HPDE6-E6E7 (cell line): ENCODE measurements around the gene PTH2.

Source experiments
- DNase-seq: peaks from one replicate; pipeline ENCODE4 v3.0.0; 2011; ENCODE audit warnings: missing footprints; ENCODE audit errors: extremely low spot score

Gene PTH2

DNA sequence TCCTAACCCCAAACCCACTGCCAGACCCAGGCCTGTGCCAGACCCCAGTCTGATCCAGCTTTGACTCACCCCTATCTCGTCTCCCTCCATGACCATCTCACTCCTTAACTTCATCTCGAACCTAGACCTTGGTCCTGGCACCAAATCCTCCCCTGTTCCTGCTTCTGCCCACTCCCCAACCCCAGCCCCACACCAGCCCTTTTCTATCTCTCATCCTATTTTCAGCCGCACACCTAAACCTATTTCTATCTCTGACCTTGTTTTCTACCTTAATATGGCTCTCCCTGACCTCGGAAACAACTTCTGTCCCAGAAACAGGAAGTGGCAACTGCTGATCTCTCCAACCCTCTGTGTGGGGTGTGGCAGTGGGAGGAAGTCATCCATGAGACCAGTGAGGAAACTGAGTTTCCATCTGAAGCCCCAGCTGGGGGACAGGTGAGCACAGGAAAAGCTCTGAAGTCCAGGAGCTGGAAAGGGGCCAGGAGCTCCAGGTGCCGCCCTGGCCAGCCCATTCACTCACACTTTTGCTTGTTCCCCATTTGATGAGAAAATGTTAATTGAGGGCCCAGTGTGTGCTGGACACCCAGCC lies 13.7 kb downstream of the PTH2 start:
- no peak for DNase-seq

DNA sequence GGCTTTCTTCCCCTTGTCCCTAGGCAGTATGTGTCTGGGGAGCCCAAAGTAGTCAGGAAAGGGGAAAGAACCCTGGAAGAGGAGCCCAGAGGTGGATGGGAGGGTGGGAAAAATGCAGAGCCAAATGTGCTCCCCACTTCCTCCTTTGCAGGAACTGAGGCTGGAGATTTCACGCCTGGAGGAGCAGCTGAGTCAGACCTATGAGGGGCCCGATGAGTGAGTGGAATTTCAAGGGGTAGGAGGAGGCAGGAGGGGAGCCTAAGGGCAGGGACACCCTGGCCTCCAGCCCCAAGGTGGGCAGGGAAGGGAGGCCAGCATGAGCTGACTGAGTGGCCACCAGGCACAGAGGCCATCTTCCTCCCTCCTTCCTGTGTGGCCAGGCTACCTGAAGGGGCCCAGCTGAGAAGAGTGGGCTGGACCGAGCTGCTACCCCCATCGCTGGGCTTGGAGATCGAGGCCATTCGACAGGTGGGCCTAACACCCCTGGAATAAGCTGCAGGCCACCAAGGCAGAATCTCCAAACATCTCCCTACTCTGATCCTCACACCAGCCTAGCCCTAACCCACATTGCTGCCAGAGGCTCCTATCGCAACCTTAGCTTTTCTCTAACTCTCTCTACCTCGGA lies 14.3 kb downstream of the PTH2 start:
- DNase-seq: no peak

DNA sequence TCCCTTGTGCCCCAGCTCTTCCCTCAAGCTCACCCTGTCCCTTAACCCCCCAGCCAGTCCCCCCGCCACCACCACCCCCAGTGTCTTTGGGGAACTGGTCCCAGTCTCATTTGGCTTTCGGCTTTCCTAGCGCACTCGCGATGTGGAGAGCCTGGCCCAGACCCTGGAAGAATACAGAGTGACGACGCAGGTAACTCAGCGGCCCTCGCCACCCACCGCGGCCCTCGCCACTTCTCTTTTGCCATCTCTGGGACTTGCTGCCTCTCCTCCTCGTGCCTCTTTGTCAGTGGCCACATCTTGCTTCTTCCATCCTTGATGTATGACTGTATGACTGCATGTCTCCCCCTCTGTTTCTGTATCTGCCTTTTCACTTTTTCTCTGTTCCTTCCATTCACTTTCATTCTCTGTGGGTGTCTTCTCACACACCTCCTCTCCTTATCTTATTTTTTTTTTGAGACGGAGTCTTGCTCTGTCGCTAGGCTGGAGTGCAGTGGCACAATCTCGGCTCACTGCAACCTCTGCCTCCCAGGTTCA lies 15.7 kb downstream of the PTH2 start:
- DNase-seq: no peak

DNA sequence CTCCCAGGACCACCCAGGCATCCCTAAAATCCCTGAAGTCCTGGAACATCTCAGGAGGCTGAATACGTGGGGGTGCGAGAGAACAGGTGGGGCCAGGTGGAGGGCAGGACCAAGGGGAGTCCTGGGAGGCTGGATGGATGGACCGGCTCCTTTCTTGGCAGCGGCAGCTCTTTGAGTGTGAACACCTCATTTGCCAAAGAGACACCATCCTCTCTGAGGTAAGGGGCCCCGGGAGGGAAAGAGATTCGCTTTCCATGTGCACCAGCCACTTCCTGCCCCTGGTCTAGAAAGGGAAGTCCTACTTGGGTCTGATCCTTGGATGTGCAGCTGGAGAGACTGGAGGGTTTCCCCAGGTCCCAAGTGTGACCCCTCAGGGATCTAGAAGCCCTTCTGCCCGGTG lies 16.2 kb downstream of the PTH2 start:
- no peak for DNase-seq

DNA sequence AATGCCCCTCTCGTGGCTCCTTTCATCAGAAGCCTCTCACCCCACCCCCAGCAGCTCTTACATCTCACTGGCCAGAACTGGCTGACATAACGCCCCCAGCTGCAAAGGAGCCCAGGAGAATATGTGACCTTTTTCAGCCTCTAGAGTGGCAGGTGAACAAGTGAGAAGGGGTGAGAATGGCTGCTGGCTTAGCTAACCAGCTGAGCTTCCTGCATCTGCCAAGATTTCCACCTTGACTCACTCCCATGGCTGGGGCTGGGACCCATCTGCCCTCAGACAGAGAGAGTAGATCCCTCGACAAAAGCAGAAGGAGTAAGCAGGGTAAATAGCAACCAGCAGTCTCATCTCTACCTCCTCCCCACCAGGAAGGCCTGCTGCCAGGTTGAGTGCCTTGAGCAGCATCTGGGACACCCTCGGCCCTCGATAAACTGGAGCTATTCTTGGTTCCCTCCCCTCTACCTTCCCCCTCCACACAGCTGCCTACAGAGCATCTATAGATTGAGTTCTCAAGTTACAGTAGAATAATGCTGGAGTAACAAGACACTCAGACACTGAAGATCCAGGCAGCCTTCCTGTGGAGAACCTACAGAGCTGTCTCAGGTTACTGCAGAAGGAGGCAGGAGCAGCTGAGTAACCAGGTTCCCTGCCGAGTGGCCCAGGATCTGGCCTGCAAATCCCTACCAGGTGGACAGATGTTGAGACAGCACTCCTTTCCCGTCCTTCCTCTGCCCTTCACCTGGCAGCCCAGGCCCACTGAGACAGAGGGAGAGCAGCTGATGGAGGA lies 19.6 kb downstream of the PTH2 start:
- DNase-seq: no peak

DNA sequence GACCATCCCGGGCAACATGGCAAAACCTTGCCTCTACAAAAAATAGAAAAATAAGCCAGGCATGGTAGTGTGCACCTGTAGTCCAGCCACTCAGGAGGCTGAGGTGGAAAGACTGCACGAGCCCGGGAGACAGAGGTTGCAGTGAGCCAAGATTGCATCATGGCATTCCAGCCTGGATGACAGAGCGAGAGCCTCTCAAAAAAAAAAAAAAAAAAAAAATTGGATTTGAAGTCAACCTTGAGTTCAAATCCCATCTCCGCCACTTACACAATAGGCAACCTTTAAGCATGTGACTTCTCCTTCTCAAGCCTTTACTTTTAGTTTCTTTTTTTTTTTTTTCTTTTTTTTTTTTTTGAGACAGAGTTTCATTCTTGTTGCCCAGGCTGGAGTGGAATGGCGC lies 23.2 kb downstream of the PTH2 start:
- DNase-seq: no peak

DNA sequence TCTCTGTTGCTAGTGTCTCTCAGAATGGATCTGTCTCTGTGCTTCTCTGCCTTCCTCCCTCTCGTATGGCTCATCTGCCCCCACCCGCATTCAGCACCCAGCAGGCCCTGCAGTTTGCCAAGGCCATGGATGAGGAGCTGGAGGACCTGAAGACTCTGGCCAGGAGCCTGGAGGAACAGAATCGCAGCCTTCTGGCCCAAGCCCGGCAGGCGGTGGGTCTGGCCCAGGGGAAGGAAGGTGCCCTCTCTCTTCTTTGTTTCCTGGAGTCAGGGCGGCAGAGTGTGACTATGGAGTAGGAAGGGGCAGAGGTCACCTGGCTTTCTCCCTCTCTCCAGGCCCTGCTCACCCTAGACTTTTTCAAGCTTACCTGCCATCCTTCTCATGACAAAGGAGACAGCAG lies 24.3 kb downstream of the PTH2 start:
- no peak for DNase-seq

DNA sequence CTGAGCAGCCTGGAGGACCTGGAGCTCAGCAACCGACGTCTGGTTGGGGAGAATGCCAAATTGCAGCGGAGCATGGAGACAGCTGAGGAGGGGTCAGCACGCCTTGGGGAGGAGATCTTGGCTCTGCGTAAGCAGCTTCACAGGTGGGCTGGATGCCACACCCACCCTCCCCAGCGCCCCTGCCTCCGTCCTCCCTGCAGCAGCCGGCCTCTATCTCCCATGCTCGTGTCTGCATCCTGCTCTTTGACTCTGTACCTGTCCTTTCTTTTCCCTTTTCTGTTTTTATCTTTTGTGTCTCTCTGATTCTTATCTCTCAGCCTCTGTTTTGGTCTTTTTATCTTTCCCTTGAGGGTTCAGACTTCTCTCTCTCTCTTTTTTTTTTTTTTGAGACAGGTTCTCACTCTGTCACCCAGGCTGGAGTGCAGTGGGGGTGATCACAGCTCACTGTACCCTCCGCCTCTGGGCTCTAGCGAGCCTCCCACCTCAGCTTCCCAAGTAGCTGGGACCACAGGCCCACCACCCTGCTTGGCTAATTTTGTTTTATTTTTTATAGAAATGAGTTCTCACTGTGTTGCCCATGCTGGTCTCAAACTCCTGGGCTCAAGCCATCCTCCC lies 25.1 kb downstream of the PTH2 start:
- no peak for DNase-seq

DNA sequence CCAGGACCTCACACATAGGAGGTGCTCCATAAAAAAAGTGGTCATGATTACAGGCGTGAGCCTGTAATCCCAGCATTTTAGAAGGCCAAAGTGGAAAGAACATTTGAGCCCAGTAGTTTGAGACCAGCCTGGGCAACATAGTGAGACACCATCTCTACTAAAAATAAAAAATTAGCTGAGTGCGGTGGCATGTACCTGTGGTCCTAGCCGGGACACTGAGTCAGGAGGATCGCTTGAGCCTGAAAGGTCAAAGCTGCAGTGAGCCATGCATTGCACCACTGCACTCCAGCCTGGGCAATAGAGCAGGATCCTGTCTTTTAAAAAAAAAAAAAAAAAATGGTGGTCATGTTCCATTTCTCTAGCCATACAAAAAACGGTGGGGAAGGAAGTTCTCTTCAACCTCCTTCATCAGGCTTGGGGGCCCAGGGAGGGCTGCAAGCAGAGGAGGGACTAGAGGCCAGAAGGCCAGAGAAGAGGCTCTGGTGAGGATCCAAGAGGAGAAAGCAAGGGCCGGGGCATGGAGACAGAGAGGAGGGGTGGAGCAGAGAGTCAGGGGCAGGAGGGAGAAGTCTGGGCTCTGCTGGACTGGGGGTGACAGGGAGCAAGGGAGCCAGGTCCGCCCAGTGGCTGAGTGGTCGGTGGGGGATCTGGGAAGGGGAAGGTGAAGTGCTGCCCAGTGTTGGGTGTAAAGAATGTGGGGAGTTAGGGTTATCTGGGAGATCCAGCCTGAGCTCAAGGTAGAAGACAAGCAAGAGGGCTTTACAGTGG lies 26.3 kb downstream of the PTH2 start:
- DNase-seq: no peak

DNA sequence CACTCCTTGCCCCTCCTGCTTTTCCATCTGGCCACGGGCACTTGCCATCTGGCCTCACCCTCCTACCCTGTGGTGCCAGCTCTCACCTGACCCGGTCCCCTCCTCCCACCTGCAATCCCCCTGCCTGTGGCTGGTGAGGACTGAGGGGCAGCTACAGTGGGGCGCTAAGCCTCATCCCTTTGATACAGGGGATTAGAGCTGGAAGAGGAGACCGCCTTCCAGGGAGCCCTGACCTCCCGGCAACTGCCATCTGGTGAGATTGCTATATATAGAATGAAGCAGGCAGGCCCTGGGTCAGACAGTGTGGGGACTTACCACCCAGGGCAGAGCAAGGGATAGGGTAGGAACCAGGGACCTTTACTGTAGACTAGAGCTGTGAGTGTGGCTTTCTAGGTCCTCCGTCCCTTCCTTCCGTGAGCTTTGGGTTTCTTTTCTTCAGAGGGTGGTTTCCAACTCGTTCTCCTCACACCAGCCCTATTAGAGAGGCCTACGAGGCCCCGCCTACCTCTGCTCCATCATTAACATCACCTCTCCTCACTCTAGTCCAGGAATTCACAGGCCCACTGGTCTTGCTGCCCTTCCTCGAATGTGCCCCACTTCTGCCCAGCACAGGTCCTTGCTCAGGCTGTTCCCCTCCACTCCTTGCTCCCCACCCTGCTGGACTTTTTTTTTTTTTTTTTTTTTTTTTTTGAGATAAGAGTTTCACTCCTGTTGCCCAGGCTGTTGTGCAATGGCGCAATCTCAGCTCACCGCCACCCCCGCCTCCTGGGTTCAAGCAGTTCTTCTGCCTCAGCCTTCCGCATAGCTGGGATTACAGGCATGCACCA lies 27.4 kb downstream of the PTH2 start:
- no peak for DNase-seq

DNA sequence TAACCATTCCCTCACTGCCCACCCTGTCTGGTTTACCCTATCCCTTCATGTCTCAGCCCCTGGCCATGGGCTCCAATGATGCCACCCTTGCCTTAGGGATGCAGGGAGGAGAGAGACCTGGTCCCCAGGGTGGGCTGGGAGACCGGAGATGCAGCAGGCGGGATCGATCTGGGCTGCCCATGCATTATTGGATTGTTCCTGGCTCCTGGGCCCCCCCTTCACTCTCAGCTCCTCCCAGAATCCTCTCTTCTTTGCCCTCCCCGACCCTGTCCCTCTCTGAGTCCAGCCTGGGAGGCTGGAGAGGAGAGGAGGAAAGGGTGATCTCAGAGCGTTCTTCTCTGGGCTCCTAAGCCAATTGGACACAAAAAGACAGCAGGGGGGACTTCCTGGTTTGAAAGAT lies 29.4 kb downstream of the PTH2 start:
- no peak for DNase-seq

DNA sequence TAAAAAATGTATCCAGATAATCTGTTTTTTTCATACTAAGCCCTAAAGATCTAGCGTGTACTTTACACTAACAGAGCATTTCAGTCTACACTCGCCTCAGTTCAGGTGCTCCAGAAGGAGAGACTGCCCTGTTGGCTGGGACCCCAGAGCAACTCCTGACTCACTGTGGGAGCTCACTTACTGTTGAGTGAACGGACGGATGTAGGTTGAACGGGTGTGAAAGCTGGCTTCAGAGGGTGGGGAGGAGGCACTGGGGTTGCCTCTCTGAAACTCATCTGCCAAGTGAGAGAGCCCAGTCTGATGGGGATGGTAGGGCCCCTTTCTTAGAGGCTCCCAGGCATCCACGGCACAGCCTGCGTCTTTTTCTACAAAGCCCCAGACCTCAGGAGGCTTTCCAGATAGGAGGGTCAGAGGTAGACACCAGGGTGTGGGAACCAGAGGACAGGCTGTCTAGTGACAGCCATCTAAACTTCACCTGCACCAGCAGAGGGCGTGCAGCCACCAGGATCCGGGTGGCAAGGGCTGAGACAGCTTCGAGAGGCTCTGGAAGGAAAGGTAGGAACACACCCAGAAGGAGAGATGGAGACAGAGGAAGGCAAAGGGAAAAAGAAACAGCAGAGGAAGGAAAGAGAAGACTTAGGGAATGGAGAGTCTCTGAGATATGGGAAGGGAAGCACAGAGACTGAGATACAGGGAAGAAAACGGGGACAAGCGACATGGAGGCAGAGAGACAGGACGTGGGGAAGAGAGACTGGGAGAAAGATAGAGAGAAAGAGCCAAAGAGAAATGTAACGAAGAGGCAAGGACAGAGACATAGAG lies 31.5 kb downstream of the PTH2 start:
- DNase-seq: peak; percentile 84

DNA sequence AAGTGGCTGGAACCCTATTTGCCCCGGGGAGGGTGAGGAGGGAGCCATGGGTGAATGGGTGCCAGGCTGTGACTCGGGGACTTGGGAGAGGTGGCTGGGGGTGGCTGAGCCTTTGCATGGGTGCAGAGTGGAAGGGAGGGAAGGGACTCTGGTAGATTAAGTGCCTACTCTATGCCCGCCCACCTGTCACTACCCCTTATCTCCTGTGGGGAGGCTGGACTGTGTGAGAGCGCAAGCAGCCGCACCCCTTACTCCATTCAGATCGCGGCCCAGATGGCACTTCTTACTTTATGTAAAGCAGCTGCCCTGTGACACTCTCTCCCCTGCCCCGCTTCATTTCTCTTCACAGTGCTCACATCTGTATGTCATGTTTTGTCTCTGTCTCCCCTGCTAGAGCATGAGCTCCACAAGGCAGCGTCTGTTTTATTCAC lies 32.3 kb downstream of the PTH2 start:
- no peak for DNase-seq

DNA sequence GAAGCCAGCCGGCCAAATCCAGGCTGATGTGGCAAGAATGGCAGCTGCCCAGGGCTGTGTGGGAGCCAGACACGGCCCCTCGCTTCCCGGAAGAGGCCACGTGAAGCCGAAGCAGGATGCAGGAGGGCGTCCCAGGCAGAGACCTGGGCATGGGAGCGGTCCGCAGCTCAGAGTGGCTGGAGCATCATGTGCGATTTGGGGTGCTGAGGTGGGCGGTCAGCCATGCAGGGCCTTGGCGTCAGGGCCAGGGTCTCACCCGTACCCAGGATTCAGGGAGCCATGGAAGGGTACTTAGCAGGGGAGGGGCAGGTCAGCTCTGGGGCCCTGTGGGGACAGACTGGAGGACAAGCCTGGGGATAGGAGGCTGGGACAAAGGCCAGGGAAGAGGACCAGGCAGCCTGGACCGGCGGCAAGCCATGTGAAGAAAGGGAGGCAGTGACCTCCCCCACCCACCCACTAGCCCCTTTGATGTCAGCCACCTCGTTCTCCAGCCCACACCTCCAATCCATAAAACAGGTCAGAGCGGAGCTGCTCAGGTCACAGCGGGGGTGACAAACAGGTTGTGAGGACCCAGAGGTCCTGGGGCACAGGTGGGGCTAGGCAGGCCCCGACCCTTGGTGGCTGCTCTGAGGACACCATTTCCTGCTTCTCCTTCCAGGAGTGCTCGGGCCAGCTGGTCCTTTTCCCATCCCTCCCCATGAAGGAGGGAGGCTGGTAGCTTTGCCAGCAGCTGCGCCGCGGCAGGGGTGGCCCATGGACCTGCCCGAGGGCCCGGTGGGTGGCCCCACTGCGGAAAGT lies 32.9 kb downstream of the PTH2 start:
- no peak for DNase-seq

DNA sequence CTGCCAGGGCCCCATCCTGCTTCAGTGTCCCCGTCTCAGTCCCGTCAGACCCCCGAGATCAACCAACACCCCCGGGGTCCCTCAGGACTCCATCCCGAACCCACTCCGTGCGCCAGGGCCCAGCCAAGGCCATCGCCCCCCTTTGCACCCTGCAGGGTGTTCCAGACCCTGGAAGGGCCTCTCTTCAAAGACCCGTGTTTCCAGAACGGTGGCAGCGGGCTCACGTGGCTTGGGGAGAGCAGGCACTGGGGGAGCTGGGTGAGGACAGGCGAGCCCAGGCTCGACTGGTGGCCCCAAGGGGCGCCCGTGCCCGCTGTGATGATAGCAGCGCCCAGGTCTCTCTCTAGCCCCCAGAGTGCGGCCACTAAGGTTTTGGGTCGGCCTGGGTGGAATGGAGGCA lies 33.8 kb downstream of the PTH2 start:
- DNase-seq: no peak

DNA sequence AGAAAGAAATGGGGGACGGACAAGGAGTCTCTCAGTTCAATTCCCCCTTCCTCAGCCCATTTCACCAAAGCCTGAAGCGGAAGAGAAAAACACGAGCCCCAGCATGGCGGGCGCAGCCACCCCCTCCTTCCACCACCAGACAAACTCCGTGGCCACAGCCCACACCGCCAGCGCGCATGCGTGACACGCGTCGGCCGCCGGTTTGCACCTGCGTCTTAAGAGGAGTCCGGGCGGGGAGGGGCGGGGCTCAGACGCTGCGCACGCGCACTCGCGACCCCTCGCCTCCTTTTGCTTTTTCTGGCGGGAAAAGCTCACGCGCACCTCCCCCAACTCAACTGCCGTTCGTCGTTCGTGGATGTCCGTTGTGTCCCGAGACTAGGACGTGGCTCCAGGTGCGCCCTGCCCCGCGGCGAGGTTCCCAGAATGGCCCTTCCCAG lies 35.3 kb downstream of the PTH2 start, which contains the start of gene KASH5:
KASH5 (plus strand) TSS at position 314 of the 437 bp plus-strand sequence. CDS start 2,635 bp downstream, outside the sequence.
- DNase-seq: no peak

DNA sequence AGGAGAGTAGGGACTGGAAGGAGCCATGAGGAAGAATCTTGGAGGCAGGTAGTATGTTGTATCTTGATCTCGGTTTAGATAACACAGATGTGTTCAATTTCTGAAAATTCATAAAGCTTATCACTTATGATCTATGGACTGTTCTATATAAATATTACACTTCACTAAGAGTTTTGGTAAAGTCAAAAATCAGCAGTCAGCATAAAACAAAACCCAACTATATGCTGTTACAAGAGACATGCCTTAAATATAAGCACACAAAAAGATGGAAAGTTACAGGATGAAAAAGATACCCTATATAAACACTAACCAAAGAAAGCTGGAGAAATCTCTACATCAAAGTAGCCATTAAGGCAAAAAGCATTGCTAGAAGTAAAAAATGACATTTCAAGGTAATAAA lies 39.6 kb downstream of the PTH2 start:
- no peak for DNase-seq

DNA sequence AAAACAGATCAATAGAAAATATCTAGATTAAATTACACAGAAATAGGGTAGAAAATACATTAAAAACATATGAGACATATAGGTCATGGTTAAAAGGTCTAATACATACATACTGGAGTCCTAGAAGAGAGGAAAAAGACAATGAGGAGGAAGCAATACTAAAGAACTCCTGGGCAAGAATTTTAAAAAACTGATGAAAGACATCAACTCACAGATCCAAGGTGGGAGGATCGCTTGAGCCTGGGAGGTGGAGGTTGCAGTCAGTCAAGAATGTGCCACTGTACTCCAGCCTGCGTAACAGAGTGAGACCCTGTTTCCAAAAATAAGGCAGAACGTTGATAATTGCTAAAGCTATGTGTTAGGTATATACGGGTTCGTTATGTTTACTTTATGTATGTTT lies 40.6 kb downstream of the PTH2 start:
- no peak for DNase-seq

DNA sequence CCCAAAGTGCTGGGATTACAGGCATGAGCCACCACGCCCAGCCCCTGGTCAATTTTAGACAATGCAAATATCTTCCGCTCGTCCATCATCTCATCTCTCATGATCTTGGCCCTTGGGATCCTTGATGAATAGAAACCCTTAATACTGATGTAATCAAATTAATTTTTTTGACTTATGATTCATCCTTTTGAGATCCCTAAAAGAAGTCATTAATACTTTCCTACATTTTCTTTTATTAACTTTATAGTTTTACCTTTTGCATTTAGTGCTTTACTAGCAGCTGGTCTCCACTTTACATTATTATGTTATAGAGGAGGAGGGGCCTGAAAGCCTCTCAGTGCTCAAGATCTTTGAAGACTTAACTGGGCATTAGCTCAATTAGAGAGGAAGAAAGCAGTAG lies 42.9 kb downstream of the PTH2 start:
- no peak for DNase-seq
